Muscle layer of duodenum (tissue), 2 donors: ENCODE measurements around the gene DNMT3A.
"Not testable (repeated sequence)": the region's sequence is repeated elsewhere in the genome, so short reads cannot be mapped to it uniquely, and the experiment has no call there.

ENCODE experiments used
- H3K27ac ChIP-seq: one replicate; pipeline ENCODE4 v1.7.0; 2013; ENCODE audit warnings: mild to moderate bottlenecking, low read length
- H3K27me3 ChIP-seq: one replicate; pipeline ENCODE4 v1.7.0; 2013; ENCODE audit warnings: low read depth, mild to moderate bottlenecking, control low read depth, low read length
- H3K36me3 ChIP-seq, 2 donors: one replicate each; pipeline ENCODE4 v1.7.0; 2013; ENCODE audit warnings: low read length in 2 of 2, control low read depth in 1 of 2, mild to moderate bottlenecking in 1 of 2; ENCODE audit not compliant: insufficient read depth in 2 of 2, control insufficient read depth in 1 of 2
- H3K4me1 ChIP-seq, 2 donors: one replicate each; pipeline ENCODE4 v1.7.0; 2013; ENCODE audit warnings: low read length in 2 of 2, mild to moderate bottlenecking in 2 of 2, control low read depth in 1 of 2, moderate library complexity in 1 of 2; ENCODE audit not compliant: insufficient read depth in 2 of 2, control insufficient read depth in 1 of 2
- H3K4me3 ChIP-seq, 2 donors: one replicate each; pipeline ENCODE4 v1.7.0; 2013; ENCODE audit warnings: low read length in 2 of 2, low read depth in 1 of 2, mild to moderate bottlenecking in 1 of 2
- H3K9me3 ChIP-seq, 2 donors: one replicate each; pipeline ENCODE4 v1.7.0; 2013; ENCODE audit warnings: low read length in 2 of 2, control low read depth in 1 of 2, mild to moderate bottlenecking in 1 of 2; ENCODE audit not compliant: control insufficient read depth in 1 of 2
- donor health status: healthy.

The DNMT3A gene

DNA sequence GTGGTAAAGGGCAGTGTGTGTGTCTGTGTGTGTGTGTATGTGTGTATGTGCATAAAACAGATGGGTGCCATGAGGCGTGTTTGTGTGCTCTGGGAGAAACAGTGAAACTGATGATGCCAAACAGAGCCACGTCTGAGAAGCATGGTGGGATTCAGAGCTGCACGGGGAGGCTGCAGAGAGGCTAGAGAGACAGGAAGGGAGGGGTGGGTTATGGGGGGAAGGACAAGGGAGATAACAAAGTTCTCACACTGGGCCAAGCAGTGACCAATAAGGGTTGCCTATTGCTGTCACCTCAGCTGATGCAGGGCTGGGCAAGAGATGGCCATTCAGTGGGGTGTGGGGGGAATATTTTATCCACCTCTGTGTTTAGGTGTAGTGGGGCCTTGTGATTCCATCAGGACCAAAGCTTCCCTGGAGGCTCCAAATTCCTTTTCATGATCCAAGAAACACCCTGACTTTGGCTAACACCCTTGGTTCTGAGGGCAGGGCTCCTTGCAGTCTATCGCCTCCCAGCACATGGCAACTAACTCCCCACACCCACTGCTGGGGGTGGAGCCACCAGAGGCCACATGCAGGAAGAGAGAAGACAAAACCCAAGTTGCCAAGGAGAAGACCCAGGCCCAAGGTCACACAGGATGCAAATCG is 119.1 kb downstream of the DNMT3A start:
- H3K27ac ChIP-seq, result no peak overlapping the region
- no peaks in the 10 kb centered on the region for H3K27me3 ChIP-seq
- H3K4me1 ChIP-seq, result no peaks in the 10 kb centered on the region
- H3K36me3 ChIP-seq, result no peaks in the 10 kb centered on the region
- H3K9me3 ChIP-seq, result no peaks in the 10 kb centered on the region
- H3K4me3 ChIP-seq, result no peak overlapping the region

DNA sequence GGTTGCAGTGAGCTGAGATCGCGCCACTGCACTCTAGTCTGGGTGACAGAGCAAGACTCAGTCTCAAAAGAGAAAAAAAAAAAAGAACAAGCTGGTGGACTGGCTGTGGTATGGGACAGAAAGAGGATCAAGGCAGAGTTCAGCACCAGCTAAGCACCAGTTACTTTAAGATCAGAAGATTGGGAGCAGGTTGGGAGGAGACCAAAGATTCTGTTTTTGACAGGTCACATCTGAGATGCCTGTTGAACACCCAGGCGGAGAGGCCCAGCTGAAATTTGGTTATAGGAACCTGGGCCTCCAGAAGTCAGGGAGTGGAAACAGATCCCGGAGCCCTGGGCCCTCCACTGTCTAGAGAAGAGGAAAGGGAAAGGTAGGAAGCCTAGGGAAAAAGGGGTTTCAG is 120.1 kb downstream of the DNMT3A start:
- H3K27ac ChIP-seq, result no peak overlapping the region
- H3K4me3 ChIP-seq, result no peak overlapping the region
- H3K27me3 ChIP-seq, result no peaks in the 10 kb centered on the region
- no peaks in the 10 kb centered on the region for H3K36me3 ChIP-seq
- H3K9me3 ChIP-seq, result no peaks in the 10 kb centered on the region
- H3K4me1 ChIP-seq, result no peaks in the 10 kb centered on the region

DNA sequence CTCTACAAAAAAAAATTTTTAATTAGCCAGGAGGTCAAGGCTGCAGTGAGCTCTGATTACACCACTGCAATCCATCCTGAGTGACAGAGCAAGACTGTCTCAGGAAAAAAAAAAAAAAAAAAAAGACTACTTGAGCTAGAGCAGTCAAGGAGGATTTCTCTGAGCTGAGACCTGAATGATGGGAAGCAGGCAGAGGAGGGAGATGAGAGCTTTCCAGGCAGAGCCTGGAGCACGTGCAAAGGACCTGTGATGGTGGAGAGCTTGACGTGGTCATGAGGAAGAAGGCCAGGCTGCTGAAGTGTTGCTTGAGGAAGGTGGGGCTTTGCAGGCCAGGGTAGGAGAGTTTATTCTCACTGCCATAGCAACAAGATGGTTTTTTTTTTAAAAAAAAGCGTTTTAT is 121.4 kb downstream of the DNMT3A start:
- Histone ChIP-seq H3K27me3 (no peaks in the 10 kb centered on the region), H3K9me3 (no peaks in the 10 kb centered on the region), H3K27ac (no peak overlapping the region), H3K4me1 (no peaks in the 10 kb centered on the region), H3K36me3 (no peaks in the 10 kb centered on the region), H3K4me3 (no peak overlapping the region)

DNA sequence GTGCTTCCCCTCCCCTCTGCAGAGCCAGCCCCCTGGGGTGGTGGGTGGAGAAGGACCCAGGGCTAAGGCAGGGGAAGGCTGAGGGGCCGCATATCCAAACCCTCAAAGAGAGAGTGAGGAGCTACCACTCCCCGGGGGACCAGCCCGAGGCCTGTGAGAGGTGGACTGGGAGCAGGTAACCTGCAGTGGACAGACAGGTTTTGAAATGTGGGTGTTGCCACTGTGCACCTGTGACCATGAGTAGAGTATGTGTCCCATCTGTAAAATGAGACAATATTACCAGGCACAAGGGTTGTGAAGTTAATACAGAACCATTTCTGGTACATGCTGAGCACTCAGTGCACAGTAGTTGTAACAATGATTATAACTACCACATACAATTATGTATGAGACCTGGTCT is 122.1 kb downstream of the DNMT3A start:
- Histone ChIP-seq H3K9me3 (no peaks in the 10 kb centered on the region), H3K4me1 (no peaks in the 10 kb centered on the region), H3K4me3 (no peak overlapping the region), H3K36me3 (no peaks in the 10 kb centered on the region), H3K27ac (no peak overlapping the region), H3K27me3 (no peaks in the 10 kb centered on the region)

DNA sequence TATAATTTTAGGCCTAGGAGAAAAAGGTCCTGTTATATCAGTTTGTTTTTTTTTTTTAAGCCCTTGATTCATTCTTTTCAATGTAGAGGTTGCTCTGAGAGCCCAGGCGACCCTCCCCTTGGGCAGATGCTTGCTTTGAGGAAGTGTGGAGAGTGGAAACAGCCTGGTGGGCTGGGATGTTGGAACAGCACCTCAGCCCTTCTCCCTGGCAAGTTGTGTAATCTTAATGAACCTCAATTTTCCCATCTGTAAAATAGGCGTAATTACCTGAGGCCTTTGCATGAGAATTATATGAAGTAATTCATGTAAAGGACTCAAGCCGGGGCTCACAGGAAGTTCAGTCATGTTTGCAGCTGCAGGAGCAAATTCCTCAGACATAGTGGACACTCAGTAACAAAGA is 123.6 kb downstream of the DNMT3A start:
- Histone ChIP-seq H3K27me3 (no peaks in the 10 kb centered on the region), H3K4me3 (no peak overlapping the region), H3K9me3 (no peaks in the 10 kb centered on the region), H3K4me1 (no peaks in the 10 kb centered on the region), H3K36me3 (no peaks in the 10 kb centered on the region), H3K27ac (no peak overlapping the region)

DNA sequence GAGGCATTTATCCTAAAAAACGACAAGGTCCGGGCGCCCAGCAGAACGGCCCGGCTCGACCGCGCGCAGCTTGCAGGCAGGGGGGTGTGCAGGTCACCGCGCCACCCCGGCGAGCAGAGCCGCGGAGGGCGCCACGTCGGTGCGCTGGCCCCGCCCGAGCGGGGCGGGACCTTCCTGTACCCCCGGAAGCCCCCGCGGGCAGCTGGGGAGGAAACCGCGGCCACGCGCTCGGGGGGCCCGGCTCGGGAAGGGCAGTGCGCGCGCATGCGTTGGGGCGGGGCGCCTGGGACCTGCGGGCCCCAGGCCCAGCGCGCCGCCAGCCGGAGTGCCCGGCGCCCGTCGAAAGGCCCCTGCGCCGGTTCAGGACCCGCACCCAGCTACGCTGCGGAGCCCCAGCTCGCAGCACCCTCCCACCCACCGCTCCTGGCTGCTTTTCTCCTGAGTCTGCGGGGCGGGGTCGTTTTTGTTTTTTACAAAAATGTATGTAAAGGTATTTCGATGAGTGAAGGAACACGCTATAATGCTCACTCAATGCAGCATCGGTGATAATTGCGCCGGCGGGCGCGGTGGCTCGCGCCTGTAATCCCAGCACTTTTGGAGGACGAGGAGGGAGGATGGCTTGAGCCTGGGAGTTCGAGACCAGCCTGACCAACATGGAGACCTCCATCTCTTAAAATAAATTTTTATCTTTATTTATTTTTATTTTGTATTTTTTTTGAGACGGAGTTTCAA is 125.6 kb downstream of the DNMT3A start:
- no peak overlapping the region for H3K27ac ChIP-seq

DNA sequence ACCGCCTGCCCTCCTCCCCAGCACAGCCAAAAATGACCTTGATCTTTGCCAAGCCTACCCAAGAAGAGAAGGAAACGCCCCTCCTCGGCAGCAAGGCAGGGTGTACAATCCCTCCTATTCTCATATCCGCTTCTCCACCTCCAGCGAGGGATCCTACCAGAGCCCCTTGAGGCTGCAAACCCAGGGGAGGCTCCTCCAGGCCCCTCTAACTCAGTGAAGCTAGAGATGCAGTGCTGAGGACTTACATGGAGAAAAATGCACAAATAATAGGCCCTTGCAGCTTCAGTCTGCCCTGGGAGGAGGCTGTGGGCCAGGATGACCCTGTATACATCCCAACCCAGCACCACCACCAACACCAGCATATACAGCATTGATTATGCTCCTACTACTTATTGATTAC is 126.5 kb downstream of the DNMT3A start:
- Histone ChIP-seq H3K4me1 (no peaks in the 10 kb centered on the region), H3K27ac (no peak overlapping the region), H3K36me3 (no peaks in the 10 kb centered on the region), H3K4me3 (no peak overlapping the region), H3K9me3 (no peaks in the 10 kb centered on the region), H3K27me3 (no peaks in the 10 kb centered on the region)

More for the DNA sequence above, 125.6 kb downstream of the DNMT3A start:
- H3K4me3 ChIP-seq, result peak overlapping the region; percentile 52 to 62
- no peaks in the 10 kb centered on the region for H3K27me3 ChIP-seq
- no peaks in the 10 kb centered on the region for H3K9me3 ChIP-seq
- H3K4me1 ChIP-seq, result no peaks in the 10 kb centered on the region
- H3K36me3 ChIP-seq, result no peaks in the 10 kb centered on the region

DNA sequence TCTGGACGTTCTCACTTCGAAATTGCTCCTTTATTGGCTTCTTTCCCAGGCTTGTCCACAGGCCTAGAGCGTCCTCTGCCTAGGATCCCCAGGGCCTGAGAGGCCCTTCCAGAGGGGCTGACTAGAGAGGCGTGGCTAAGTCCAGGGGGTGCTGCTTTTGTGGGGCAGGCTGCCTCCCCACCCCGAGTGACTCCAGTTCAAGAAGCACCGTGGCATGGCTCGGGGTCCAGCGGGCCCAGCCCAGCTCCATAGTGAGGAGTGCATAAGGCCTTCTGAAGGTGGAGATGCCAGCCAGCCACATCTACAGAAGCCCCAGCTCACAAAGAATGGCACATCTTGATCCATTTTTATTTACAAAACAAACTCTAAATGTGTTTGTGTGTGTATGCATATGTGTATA is 128.5 kb downstream of the DNMT3A start:
- Histone ChIP-seq H3K4me1 (no peaks in the 10 kb centered on the region), H3K27ac (no peak overlapping the region), H3K4me3 (no peak overlapping the region), H3K36me3 (no peaks in the 10 kb centered on the region), H3K27me3 (no peaks in the 10 kb centered on the region), H3K9me3 (no peaks in the 10 kb centered on the region)

DNA sequence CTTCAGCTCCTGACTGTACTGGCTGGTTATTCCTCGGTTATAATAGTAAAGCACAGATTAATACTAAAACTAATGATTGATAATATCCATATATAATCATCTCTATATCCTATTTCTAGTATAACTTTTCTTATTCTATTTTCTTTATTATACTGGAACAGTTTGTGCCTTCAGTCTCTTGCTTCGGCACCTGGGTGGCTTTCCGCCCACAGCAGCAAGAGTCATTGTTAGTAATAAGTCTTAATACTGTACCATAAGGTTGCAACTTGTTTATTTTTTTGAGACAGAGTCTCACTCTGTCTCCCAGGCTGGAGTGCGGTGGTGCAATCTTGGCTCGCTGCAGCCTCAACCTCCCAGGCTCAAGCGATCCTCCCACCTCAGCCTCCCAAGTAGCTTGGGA is 130.8 kb downstream of the DNMT3A start:
- H3K9me3 ChIP-seq, H3K36me3 ChIP-seq, H3K27me3 ChIP-seq, H3K27ac ChIP-seq, H3K4me3 ChIP-seq, H3K4me1 ChIP-seq: not testable (repeated sequence)

DNA sequence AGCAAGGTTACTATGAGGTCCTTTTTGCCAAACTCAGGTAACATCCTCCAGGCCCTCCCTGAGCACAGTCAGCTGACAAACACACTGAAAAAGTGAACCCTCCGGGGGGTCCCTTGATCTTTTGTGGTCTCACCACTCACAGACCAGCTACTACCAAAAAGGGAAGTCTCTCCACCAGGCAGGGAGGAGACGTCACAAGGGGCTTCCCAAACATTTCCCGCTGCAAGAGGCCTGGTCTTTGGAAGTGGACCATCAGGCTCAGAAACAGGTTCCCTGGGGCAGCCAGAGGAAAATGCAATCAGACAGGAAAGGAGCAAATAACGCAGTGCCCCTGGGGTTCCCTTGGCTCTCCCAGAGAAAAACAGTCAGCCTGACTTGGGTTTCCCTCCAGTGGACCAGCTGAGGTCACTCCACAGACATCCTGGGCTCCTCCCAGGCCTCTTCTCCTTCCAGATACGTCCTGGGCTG is 134.6 kb downstream of the DNMT3A start:
- Histone ChIP-seq H3K36me3 (no peaks in the 10 kb centered on the region), H3K27ac (no peak overlapping the region), H3K9me3 (no peaks in the 10 kb centered on the region), H3K27me3 (no peaks in the 10 kb centered on the region), H3K4me1 (no peaks in the 10 kb centered on the region), H3K4me3 (no peak overlapping the region)

DNA sequence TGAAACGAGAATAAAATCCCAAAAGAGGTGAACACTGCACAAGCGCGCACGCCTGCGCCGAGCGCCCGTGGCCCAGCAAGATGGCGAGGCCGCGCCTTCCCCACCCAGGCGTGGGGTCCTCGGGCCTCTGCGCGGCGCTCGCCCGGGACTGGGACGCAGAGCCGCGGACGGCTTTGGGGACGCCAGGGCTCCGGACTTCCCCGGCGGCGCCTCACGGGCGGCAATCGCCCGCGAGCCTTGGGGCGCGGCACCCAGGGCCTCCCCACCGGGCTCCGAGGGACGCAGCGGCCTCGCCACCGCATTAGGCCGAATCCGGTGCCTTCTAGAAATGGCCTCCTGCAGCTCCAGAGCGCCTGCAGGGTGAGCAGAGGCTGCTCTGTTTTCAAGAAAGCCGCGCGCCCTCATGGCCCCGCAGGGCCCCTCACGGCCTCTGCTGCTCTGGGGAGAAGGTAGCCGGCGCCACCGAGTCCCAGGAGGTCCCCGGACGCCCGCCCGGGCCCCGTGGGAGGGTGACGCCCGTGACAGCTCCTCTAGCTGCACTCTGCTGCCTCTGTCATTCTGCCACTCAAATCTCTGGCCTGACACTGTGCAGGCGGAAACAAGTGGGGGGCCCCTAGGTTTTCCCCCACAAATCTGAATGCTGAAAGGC is 137.4 kb downstream of the DNMT3A start:
- H3K27ac ChIP-seq, result no peak overlapping the region
- no peaks in the 10 kb centered on the region for H3K4me1 ChIP-seq
- no peaks in the 10 kb centered on the region for H3K36me3 ChIP-seq
- no peaks in the 10 kb centered on the region for H3K9me3 ChIP-seq
- H3K4me3 ChIP-seq, result peak overlapping the region in 1 of 2 donors; percentile 32
- H3K27me3 ChIP-seq, result no peaks in the 10 kb centered on the region
